IPS-18a (cell line): ENCODE results near the gene ABCB6.
"Not testable (repeated sequence)": the region's sequence is repeated elsewhere in the genome, so short reads cannot be mapped to it uniquely, and the experiment has no call there.

Experiments used
- H3K27ac ChIP-seq: one replicate; pipeline ENCODE4 v1.5.1; 2013; ENCODE audit warnings: low read length
- H3K27me3 ChIP-seq: one replicate; pipeline ENCODE4 v1.6.1; 2013; ENCODE audit warnings: mild to moderate bottlenecking, low read length; ENCODE audit not compliant: control insufficient read depth, insufficient read depth
- H3K36me3 ChIP-seq: one replicate; pipeline ENCODE4 v1.6.1; 2013; ENCODE audit warnings: low read depth, low read length; ENCODE audit not compliant: control insufficient read depth
- H3K4me1 ChIP-seq: one replicate; pipeline ENCODE4 v1.6.1; 2013; ENCODE audit warnings: low read depth, low read length; ENCODE audit not compliant: control insufficient read depth
- H3K4me3 ChIP-seq: one replicate; pipeline ENCODE4 v1.5.1; 2013; ENCODE audit warnings: low read length
- H3K9ac ChIP-seq: one replicate; pipeline ENCODE4 v1.6.1; 2013; ENCODE audit warnings: mild to moderate bottlenecking, low read length, moderate library complexity
- H3K9me3 ChIP-seq: one replicate; pipeline ENCODE4 v1.6.1; 2013; ENCODE audit warnings: low read depth, low read length; ENCODE audit not compliant: control insufficient read depth

The ABCB6 gene

GRCh38 chr2:219209236-219210195, 9.2 kb downstream of the ABCB6 start:
- Histone ChIP-seq H3K4me1 (peaks cover 3% of the 10 kb centered on the region), H3K27ac (no peak overlapping the region), H3K9me3 (no peaks in the 10 kb centered on the region), H3K27me3 (no peaks in the 10 kb centered on the region), H3K9ac (no peak overlapping the region), H3K36me3 (peaks cover 43% of the 10 kb centered on the region), H3K4me3 (no peak overlapping the region)

- Histone ChIP-seq H3K4me1 (peaks cover 3% of the 10 kb centered on the region), H3K9ac (no peak overlapping the region), H3K27ac (no peak overlapping the region), H3K27me3 (no peaks in the 10 kb centered on the region), H3K9me3 (no peaks in the 10 kb centered on the region), H3K4me3 (no peak overlapping the region), H3K36me3 (peaks cover 30% of the 10 kb centered on the region)
These were observed 10.6 kb downstream of the ABCB6 start for GRCh38 chr2:219207884-219208740.

GRCh38 chr2:219207134-219207883, 11.4 kb downstream of the ABCB6 start:
- H3K27me3 ChIP-seq: no peaks in the 10 kb centered on the region
- peaks cover 3% of the 10 kb centered on the region for H3K4me1 ChIP-seq
- no peaks in the 10 kb centered on the region for H3K9me3 ChIP-seq
- H3K27ac ChIP-seq: no peak overlapping the region
- peak overlapping the region; percentile 71 for H3K4me3 ChIP-seq
- H3K9ac ChIP-seq: peak overlapping the region; percentile 10
- H3K36me3 ChIP-seq: peaks cover 26% of the 10 kb centered on the region

- H3K36me3 ChIP-seq: peaks cover 26% of the 10 kb centered on the region
- peak within 1 kb of the TSS; percentile 29 for H3K9ac ChIP-seq
- no peaks in the 10 kb centered on the region for H3K9me3 ChIP-seq
- H3K27me3 ChIP-seq: no peaks in the 10 kb centered on the region
- H3K4me1 ChIP-seq: peaks cover 3% of the 10 kb centered on the region
- no peak within 1 kb of the TSS for H3K27ac ChIP-seq
- peak within 1 kb of the TSS; percentile 71 for H3K4me3 ChIP-seq
These were observed 12.2 kb downstream of the ABCB6 start, which contains the start of gene ZFAND2B for GRCh38 chr2:219206328-219207133. Gene ZFAND2B, plus strand, starts transcription at chr2:219206782. Its CDS starts 206 bp downstream, at chr2:219206988.

- peak overlapping the region; percentile 71 for H3K4me3 ChIP-seq
- no peaks in the 10 kb centered on the region for H3K9me3 ChIP-seq
- no peak overlapping the region for H3K27ac ChIP-seq
These were observed 12.8 kb downstream of the ABCB6 start for GRCh38 chr2:219205981-219206327.

GRCh38 chr2:219205165-219205538, 13.6 kb downstream of the ABCB6 start:
- peaks cover 3% of the 10 kb centered on the region for H3K4me1 ChIP-seq
- no peak overlapping the region for H3K27ac ChIP-seq
- H3K9me3 ChIP-seq: no peaks in the 10 kb centered on the region
- no peak overlapping the region for H3K9ac ChIP-seq
- H3K36me3 ChIP-seq: peaks cover 15% of the 10 kb centered on the region
- H3K4me3 ChIP-seq: no peak overlapping the region
- H3K27me3 ChIP-seq: no peaks in the 10 kb centered on the region

More at GRCh38 chr2:219205981-219206327, 12.8 kb downstream of the ABCB6 start:
- Histone ChIP-seq H3K27me3 (no peaks in the 10 kb centered on the region), H3K36me3 (peaks cover 23% of the 10 kb centered on the region), H3K4me1 (peaks cover 3% of the 10 kb centered on the region), H3K9ac (peak overlapping the region; percentile 29)

GRCh38 chr2:219204425-219205164, 14.2 kb downstream of the ABCB6 start:
- H3K9me3 ChIP-seq: no peaks in the 10 kb centered on the region
- H3K27me3 ChIP-seq: no peaks in the 10 kb centered on the region
- H3K4me1 ChIP-seq: peaks cover 3% of the 10 kb centered on the region
- H3K27ac ChIP-seq: no peak overlapping the region
- no peak overlapping the region for H3K9ac ChIP-seq
- peaks cover 10% of the 10 kb centered on the region for H3K36me3 ChIP-seq
- no peak overlapping the region for H3K4me3 ChIP-seq

GRCh38 chr2:219201331-219201730, 17.4 kb downstream of the ABCB6 start:
- H3K27ac ChIP-seq, H3K4me3 ChIP-seq, H3K36me3 ChIP-seq, H3K9me3 ChIP-seq, H3K9ac ChIP-seq, H3K27me3 ChIP-seq, H3K4me1 ChIP-seq: not testable (repeated sequence)

GRCh38 chr2:219200502-219201326, 18.0 kb downstream of the ABCB6 start:
- not testable (repeated sequence) for H3K36me3 ChIP-seq, H3K27ac ChIP-seq, H3K4me3 ChIP-seq

More at GRCh38 chr2:219200502-219201326, 18.0 kb downstream of the ABCB6 start:
- not testable (repeated sequence) for H3K27me3 ChIP-seq, H3K9me3 ChIP-seq, H3K9ac ChIP-seq, H3K4me1 ChIP-seq
